A673 (cell line): Measurements from ENCODE around the gene NCR3LG1. TPM values are rescaled to one million over a fixed set of nuclear protein-coding genes. Genes with fewer than 3 reads are reported as not detected.

Experiments
- BruUV-seq: library from RNA; stranded (reverse); fragments of 400-500 nt; replicated peaks from 2 replicates; lab custom pipeline; 2021; lab: Mats Ljungman, UMichigan
- CTCF ChIA-PET: fragments of 300-600 bp; sonication (Branson Sonifier 250); formaldehyde crosslinking; loops from one replicate; lab custom pipeline; 2022; ENCODE audit warnings: antibody characterized with exemption; lab: Charles Lee
- POLR2A ChIA-PET: fragments of 300-600 bp; sonication (Branson Sonifier 250); formaldehyde crosslinking; loops from one replicate; lab custom pipeline; 2022; ENCODE audit warnings: antibody characterized with exemption; ENCODE audit not compliant: low non-redundant PET; lab: Charles Lee
- DNase-seq: peaks from one replicate; pipeline ENCODE4 v3.0.0-alpha.2; 2015; ENCODE audit warnings: low spot score
- H3K27ac ChIP-seq: fragments of 200-600 bp; sonication (generic); 2 replicates; pipeline ENCODE4 v1.5.1; 2016; ENCODE audit warnings: mixed run types, low read depth, mild to moderate bottlenecking, mixed read lengths, antibody characterized with exemption, low read length; ENCODE audit not compliant: poor library complexity, severe bottlenecking
- H3K27me3 ChIP-seq: fragments of 200-600 bp; sonication (generic); replicated peaks from 2 replicates; pipeline ENCODE4 v1.6.1; 2017; ENCODE audit warnings: mixed run types, low read depth, mild to moderate bottlenecking, mixed read lengths, antibody characterized with exemption, low read length; ENCODE audit not compliant: insufficient read depth, poor library complexity
- H3K36me3 ChIP-seq: fragments of 200-600 bp; sonication (generic); 2 replicates; pipeline ENCODE4 v1.6.1; 2016; ENCODE audit warnings: mixed run types, mild to moderate bottlenecking, mixed read lengths, antibody characterized with exemption, low read length; ENCODE audit not compliant: insufficient read depth, poor library complexity, severe bottlenecking
- H3K4me1 ChIP-seq: fragments of 200-600 bp; sonication (generic); 2 replicates; pipeline ENCODE4 v1.6.1; 2017; ENCODE audit warnings: mixed run types, mild to moderate bottlenecking, mixed read lengths, antibody characterized with exemption, low read length; ENCODE audit not compliant: insufficient read depth, poor library complexity, severe bottlenecking
- H3K4me3 ChIP-seq: fragments of 200-600 bp; sonication (generic); 2 replicates; pipeline ENCODE4 v1.5.1; 2016; ENCODE audit warnings: low read depth, mixed run types, mild to moderate bottlenecking, mixed read lengths, low read length; ENCODE audit not compliant: poor library complexity, severe bottlenecking
- H3K9me3 ChIP-seq: fragments of 200-600 bp; sonication (generic); 2 replicates; pipeline ENCODE4 v1.6.1; 2016; ENCODE audit warnings: mixed run types, low read depth, mild to moderate bottlenecking, mixed read lengths, antibody characterized with exemption, low read length; ENCODE audit not compliant: poor library complexity, severe bottlenecking
- CTCF ChIP-seq: fragments of 300-800, 200-600 bp; sonication (generic); conservative IDR thresholded peaks from 2 replicates; pipeline ENCODE4 v1.5.1; 2017; ENCODE audit warnings: low read depth, mild to moderate bottlenecking, antibody characterized with exemption, low read length, moderate library complexity, mixed read lengths
- EZH2 ChIP-seq: fragments of 200-600 bp; sonication (generic); IDR thresholded peaks from 2 replicates; pipeline ENCODE4 v1.6.1; 2017; ENCODE audit warnings: borderline replicate concordance, low read depth, mild to moderate bottlenecking, mixed read lengths, antibody characterized with exemption, low read length; ENCODE audit not compliant: poor library complexity, severe bottlenecking
- intact Hi-C: fragments of 100-400 bp; cut with micrococcal nuclease; formaldehyde crosslinking; loops from one replicate; pipeline ENCODE4 v1.10.0; 2022; ENCODE audit not compliant: unreplicated experiment
- total RNA-seq: library from RNA; stranded (reverse); gene quantifications from 2 replicates; pipeline ENCODE4 v1.2.3, GENCODE V29; 2021

The NCR3LG1 gene
- total RNA-seq, 1 experiment from 2014 or later: 5.8 TPM

GRCh38 chr11:17352950-17353820 lies 1.6 kb downstream of the NCR3LG1 start:
- H3K4me1 ChIP-seq: peaks cover 4% of the 10 kb centered on the region
- CTCF ChIA-PET: interaction anchor here (0.6 to 1.0 kb wide), 3 partner anchors 17 to 151 kb away, joined by 3 to 13 read pairs (median 3); no protein-coding TSS in a partner anchor
- intact Hi-C loops: loop anchor here (5.0 kb wide), 1 partner anchor 276 kb away; the partner anchor contains the start of gene RPS13
- H3K9me3 ChIP-seq: no peaks in the 10 kb centered on the region
- H3K4me3 ChIP-seq: peak overlapping the region; percentile 56
- POLR2A ChIA-PET: no interaction called here
- peak; percentile 85 for DNase-seq
- H3K27ac ChIP-seq: peak overlapping the region; percentile 70
- BruUV-seq: no TSS peak
- H3K36me3 ChIP-seq: no peaks in the 10 kb centered on the region
- H3K27me3 ChIP-seq: no peaks in the 10 kb centered on the region
- TF ChIP-seq EZH2 (no peak), CTCF (no peak)

- intact Hi-C loops: loop anchor here (5.0 kb wide), 1 partner anchor 277 kb away; the partner anchor contains the start of gene RPS13
- Histone ChIP-seq H3K36me3 (no peaks in the 10 kb centered on the region), H3K27me3 (no peaks in the 10 kb centered on the region), H3K27ac (peak overlapping the region; percentile 70), H3K9me3 (no peaks in the 10 kb centered on the region), H3K4me1 (peaks cover 4% of the 10 kb centered on the region), H3K4me3 (peak overlapping the region; percentile 56)
- ChIA-PET POLR2A (no interaction called here), CTCF (interaction anchor here (0.6 to 1.0 kb wide), 3 partner anchors 18 to 152 kb away, joined by 3 to 13 read pairs (median 3); no protein-coding TSS in a partner anchor)
- TF ChIP-seq CTCF (no peak), EZH2 (no peak)
- BruUV-seq: TSS peak; percentile 43
- no peak for DNase-seq
Measured at GRCh38 chr11:17353821-17354600, 2.4 kb downstream of the NCR3LG1 start.

GRCh38 chr11:17354601-17354991 lies 3.0 kb downstream of the NCR3LG1 start:
- no peak overlapping the region for H3K27ac ChIP-seq
- H3K27me3 ChIP-seq: no peaks in the 10 kb centered on the region
- TF ChIP-seq CTCF: peak; percentile 74
- no peak for TF ChIP-seq EZH2
- no peaks in the 10 kb centered on the region for H3K36me3 ChIP-seq
- DNase-seq: peak; percentile 84
- H3K4me1 ChIP-seq: peaks cover 4% of the 10 kb centered on the region
- BruUV-seq: no TSS peak
- intact Hi-C loops: loop anchor here (5.0 kb wide), 1 partner anchor 277 kb away; the partner anchor contains the start of gene RPS13
- CTCF ChIA-PET: interaction anchor here (0.6 to 1.0 kb wide), 4 partner anchors 19 to 152 kb away, joined by 3 to 13 read pairs (median 4); no protein-coding TSS in a partner anchor
- POLR2A ChIA-PET: no interaction called here
- peak overlapping the region; percentile 56 for H3K4me3 ChIP-seq
- H3K9me3 ChIP-seq: no peaks in the 10 kb centered on the region
